HG03095 (cell line): ENCODE measurements around the gene ERBB2.
A peak's percentile ranks its signal among the peaks of the same experiment; 100 is the strongest.
"Not testable (repeated sequence)": the region's sequence is repeated elsewhere in the genome, so short reads cannot be mapped to it uniquely, and the experiment has no call there.

Experiments
- ATAC-seq: cut with Tn5 transposase; IDR thresholded peaks from one replicate; pipeline ENCODE4 v1.9.1; 2021; ENCODE audit warnings: moderate library complexity; ENCODE audit not compliant: unreplicated experiment

The ERBB2 gene

GRCh38 chr17:39722965-39723848 lies 23.3 kb downstream of the ERBB2 start:
- ATAC-seq: no peak

DNA sequence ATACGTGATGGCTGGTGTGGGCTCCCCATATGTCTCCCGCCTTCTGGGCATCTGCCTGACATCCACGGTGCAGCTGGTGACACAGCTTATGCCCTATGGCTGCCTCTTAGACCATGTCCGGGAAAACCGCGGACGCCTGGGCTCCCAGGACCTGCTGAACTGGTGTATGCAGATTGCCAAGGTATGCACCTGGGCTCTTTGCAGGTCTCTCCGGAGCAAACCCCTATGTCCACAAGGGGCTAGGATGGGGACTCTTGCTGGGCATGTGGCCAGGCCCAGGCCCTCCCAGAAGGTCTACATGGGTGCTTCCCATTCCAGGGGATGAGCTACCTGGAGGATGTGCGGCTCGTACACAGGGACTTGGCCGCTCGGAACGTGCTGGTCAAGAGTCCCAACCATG lies 24.9 kb downstream of the ERBB2 start:
- ATAC-seq: no peak

GRCh38 chr17:39725923-39726322 lies 26.1 kb downstream of the ERBB2 start:
- ATAC-seq: not testable (repeated sequence)

DNA sequence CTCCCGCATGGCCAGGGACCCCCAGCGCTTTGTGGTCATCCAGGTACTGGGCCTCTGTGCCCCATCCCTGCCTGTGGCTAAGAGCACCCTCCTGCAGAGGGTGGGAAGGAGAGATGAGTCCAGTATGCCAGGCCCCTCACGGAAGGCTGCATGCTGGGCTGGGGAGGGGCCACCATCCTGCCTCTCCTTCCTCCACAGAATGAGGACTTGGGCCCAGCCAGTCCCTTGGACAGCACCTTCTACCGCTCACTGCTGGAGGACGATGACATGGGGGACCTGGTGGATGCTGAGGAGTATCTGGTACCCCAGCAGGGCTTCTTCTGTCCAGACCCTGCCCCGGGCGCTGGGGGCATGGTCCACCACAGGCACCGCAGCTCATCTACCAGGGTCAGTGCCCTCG lies 26.8 kb downstream of the ERBB2 start:
- ATAC-seq: no peak

GRCh38 chr17:39727556-39727955 lies 27.7 kb downstream of the ERBB2 start:
- ATAC-seq: no peak

- no peak for ATAC-seq
Observed at GRCh38 chr17:39729280-39729851, 29.5 kb downstream of the ERBB2 start.

GRCh38 chr17:39730095-39730921 lies 30.4 kb downstream of the ERBB2 start, which contains the start of gene MIEN1:
TSS of gene MIEN1 (minus strand) at chr17:39730532. CDS start at chr17:39730495, 37 bp downstream.
- peak; percentile 76 for ATAC-seq

- ATAC-seq: no peak
Observed at GRCh38 chr17:39732586-39732985, 32.7 kb downstream of the ERBB2 start.

DNA sequence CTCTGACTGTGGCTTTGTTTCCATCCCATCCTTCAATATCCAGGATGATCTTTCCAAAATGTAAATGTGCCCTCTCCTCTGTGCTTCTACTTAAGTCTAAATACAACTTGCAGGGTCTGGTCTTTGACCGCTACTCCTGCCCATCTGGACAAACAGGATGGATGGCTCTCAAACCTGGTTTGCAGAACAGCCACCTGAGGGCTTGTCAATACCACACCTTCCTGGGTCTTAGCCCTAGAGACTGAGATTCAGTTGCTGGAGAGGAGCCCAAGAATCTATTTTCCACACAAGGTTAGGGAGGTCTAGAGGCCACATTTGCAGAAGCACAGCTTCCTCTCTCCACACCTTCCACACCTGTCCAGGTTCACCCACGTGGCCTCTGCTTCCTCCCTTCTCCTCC lies 36.0 kb downstream of the ERBB2 start:
- no peak for ATAC-seq

GRCh38 chr17:39736319-39737165 lies 36.7 kb downstream of the ERBB2 start:
- no peak for ATAC-seq

- no peak for ATAC-seq
Observed at GRCh38 chr17:39737206-39737759, 37.4 kb downstream of the ERBB2 start.

DNA sequence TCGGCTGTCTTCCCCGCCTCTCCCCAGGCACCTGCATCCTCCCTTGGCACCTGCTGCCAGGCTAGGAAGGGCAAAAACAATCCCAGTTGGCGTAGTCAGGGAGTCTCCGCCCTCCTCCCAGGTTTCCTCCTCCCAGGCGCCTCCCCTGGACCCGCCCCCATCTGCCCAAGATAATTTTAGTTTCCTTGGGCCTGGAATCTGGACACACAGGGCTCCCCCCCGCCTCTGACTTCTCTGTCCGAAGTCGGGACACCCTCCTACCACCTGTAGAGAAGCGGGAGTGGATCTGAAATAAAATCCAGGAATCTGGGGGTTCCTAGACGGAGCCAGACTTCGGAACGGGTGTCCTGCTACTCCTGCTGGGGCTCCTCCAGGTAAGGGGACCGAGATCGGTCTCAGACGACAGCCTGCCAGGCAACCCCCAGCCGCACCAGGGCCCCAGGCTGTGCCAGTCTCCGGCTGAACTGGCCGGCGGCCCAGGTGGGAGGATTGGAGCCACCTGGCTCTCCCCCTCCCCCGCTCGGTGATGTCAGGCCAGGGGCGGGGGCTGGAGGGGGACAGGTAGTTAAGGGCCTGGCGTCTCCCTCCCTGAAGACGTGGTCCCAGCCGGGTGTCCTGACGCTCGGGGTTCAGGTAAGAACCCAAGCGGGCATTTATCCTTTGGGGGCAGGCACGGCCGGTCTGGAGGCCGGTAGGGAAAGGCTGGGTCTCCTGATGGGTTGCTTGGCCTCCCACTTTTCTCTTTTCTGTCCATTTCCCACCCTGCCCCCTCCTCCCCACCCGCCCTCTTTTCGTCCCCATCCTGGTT lies 38.1 kb downstream of the ERBB2 start, which contains the start of gene GRB7:
GRB7 (plus strand) TSS at position 179 of the 808 bp plus-strand sequence. CDS start 4,364 bp downstream, outside the sequence.
- no peak for ATAC-seq

GRCh38 chr17:39738568-39738901 lies 38.7 kb downstream of the ERBB2 start:
- no peak for ATAC-seq

DNA sequence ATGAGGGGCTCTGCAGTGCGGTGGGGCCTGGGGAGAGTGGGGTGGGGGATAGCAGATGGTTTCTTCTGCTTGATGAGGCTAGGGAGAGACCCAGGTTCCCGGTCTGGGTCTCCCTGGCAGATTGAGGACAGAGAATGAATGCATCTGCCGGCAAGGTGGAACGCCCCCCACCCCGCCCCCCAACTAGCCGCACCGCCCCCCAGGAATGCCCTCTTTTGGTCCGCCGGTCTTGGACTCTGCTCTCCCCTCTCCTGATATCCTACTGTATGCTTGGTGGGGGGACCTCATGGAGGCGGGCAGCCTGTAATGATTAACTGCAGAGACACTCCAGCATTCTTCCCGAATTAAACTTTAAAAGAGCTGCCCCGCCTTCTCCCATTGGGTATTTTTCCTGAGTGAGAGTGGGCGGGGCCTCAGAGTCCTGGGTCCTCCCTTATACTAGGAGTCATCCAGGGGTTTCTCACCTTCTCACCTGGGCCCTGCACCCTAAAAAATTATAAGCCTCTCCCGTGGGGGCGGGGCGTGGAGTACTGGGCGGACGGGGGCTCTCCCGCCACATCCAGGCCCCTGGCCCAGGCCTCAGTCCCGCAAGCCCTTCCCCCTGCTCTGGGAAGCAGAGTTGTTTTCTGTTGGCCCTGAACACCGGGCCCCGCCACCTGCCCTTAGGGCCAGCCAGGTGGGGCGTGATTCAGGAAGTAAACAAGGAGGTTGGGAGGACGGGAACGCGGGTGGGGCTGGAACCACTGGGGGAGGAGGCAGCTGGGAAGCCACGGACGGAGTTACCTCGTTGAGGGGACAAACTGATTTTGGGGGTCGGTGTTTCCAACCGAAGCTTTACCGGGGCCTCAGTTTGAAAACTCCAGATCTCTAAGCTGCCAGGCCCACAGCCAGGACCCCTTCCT lies 39.4 kb downstream of the ERBB2 start:
- no peak for ATAC-seq

DNA sequence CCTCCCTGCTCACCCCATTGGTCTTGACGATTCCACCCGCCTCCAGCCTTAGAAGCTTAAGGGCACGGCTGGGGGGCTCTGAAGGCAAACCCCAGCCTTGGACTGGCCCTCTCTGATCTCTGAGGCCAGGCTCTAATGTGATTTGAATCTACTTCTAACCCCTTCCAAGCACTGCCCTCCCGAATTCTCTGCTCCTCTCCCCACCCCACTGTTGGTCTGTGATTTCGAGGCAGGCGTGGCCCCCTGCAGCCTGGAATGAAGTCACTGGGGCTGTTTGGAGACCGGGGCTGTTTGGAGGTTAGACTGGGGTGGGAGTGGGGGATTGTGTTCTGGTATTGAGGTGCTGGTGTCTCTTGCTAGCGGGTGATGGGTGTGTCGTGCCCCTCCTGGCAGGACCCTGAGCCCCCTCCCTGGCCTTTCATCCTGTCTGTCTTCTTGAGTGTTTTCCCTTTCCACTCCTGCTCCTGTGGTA lies 40.1 kb downstream of the ERBB2 start:
- ATAC-seq: no peak

GRCh38 chr17:39740357-39741111 lies 40.7 kb downstream of the ERBB2 start:
- no peak for ATAC-seq

DNA sequence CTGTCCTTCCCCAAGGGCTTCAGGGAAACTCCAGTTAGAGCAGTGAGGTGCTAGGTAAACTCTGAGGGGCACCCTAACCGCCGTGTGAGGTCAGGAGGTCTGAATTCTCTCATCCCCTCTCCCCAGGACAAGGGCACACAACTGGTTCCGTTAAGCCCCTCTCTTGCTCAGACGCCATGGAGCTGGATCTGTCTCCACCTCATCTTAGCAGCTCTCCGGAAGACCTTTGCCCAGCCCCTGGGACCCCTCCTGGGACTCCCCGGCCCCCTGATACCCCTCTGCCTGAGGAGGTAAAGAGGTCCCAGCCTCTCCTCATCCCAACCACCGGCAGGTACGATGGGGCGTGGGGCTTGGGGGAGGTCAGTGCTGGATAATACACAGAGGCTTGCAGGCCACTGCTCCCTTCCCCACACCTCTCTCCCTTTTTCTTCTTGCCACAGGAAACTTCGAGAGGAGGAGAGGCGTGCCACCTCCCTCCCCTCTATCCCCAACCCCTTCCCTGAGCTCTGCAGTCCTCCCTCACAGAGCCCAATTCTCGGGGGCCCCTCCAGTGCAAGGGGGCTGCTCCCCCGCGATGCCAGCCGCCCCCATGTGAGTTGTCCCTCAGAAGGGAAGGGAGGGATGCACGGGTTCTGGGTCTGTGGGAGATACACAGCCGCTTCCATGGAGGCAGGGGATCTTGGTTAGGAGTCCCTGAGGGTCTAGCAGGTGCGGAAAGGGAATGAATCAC lies 42.4 kb downstream of the ERBB2 start:
- ATAC-seq: no peak
